ENCODE data around the gene CCDC138. TPM values are rescaled to one million over a fixed set of nuclear protein-coding genes. Genes with fewer than 3 reads are reported as not detected.

The CCDC138 gene
- total and polyA plus RNA-seq, 2 of the 13 experiments (the other 11 are each of a cell fraction or from before 2014, with no cell fraction given): 5.6 to 32.5 TPM

- no peak for TF ChIP-seq E2F1 (CRISPR knock-in tag; IDR thresholded peaks at IDR 0.05)
- no peak for TF ChIP-seq FIP1L1 (IDR thresholded peaks at IDR 0.05; ENCODE audit: borderline replicate concordance, insufficient read depth, low read depth, low read length)
- TF ChIP-seq ZNF781 (CRISPR knock-in tag; IDR thresholded peaks at IDR 0.05; ENCODE audit: borderline replicate concordance, not compliant biosample characterization): no peak
- no peak for TF ChIP-seq TMF1 (CRISPR knock-in tag; IDR thresholded peaks at IDR 0.05; ENCODE audit: low read depth)
- TF ChIP-seq ZNF570 (CRISPR knock-in tag; IDR thresholded peaks at IDR 0.05; ENCODE audit: borderline replicate concordance): no peak
- TF ChIP-seq BRF2 (CRISPR knock-in tag; IDR thresholded peaks at IDR 0.05): no peak
Observed at GRCh38 chr2:108841506-108841905, 54.9 kb downstream of the CCDC138 start (continued).

- intact Hi-C loops (cut with micrococcal nuclease; ENCODE audit: unreplicated experiment): no loop called here
- Histone ChIP-seq H2AFZ (ENCODE audit: low read length) (no peak overlapping the region), H4K20me1 (ENCODE audit: insufficient read depth, low read length) (no peaks in the 10 kb centered on the region), H3K79me2 (ENCODE audit: insufficient read depth, low read length) (no peaks in the 10 kb centered on the region), H3K4me1 (ENCODE audit: insufficient read depth, low read length) (no peaks in the 10 kb centered on the region), H3K27ac (ENCODE audit: extremely low read length, insufficient read depth, low read length) (no peak overlapping the region), H3K27me3 (ENCODE audit: control insufficient read depth in 1 of 2, insufficient read depth in 2 of 2, low read length in 2 of 2) (no peaks in the 10 kb centered on the region; a peak in 1 of 5 replicates), H3K4me2 (ENCODE audit: low read depth, low read length) (no peak overlapping the region), H3K9me3 (ENCODE audit: low read length) (no peaks in the 10 kb centered on the region), H3K36me3 (replicated peaks in 1 of 2; ENCODE audit: control insufficient read depth in 1 of 2, insufficient read depth in 2 of 2, low read length in 2 of 2) (peaks cover 2 to 27% of the 10 kb centered on the region in 2 experiments), H3K9ac (ENCODE audit: insufficient read depth, low read depth, low read length) (no peak overlapping the region), H3K4me3 (replicated peaks in 1 of 3; ENCODE audit: insufficient read depth in 1 of 3, low read depth in 2 of 3, low read length in 3 of 3) (no peak overlapping the region)
- BruUV-seq (replicated peaks): no TSS peak
- in situ Hi-C loops (cut with HindIII; ENCODE audit: extremely low pct_ligation_motif_present, low pct_unique_long_range_greater_than_20kb): no loop called here
- ATAC-seq (no peak), DNase-seq (ENCODE audit: low spot score) (no peak), FAIRE-seq (no peak)
- ChIA-PET POLR2A (no interaction called here), CTCF (ENCODE audit: low intra/inter-chr PET ratio, low total read pairs) (no interaction called here)
- no peak for TF ChIP-seq ZNF788 (CRISPR knock-in tag; IDR thresholded peaks at IDR 0.05; ENCODE audit: borderline replicate concordance)
- TF ChIP-seq, protein P1, sequence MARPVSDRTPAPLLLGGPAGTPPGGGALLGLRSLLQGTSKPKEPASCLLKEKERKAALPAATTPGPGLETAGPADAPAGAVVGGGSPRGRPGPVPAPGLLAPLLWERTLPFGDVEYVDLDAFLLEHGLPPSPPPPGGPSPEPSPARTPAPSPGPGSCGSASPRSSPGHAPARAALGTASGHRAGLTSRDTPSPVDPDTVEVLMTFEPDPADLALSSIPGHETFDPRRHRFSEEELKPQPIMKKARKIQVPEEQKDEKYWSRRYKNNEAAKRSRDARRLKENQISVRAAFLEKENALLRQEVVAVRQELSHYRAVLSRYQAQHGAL (CRISPR knock-in tag; IDR thresholded peaks at IDR 0.05; ENCODE audit: not compliant biosample characterization): no peak
- no peak for TF ChIP-seq ZFP82 (CRISPR knock-in tag; IDR thresholded peaks at IDR 0.05; ENCODE audit: borderline replicate concordance)
- TF ChIP-seq THAP7 (CRISPR knock-in tag; IDR thresholded peaks at IDR 0.05): no peak
- TF ChIP-seq ZNF329 (CRISPR knock-in tag; IDR thresholded peaks at IDR 0.05; ENCODE audit: low read depth): no peak
- no peak for TF ChIP-seq LRRFIP1 (CRISPR knock-in tag; conservative IDR thresholded peaks at IDR 0.05)
- no peak for TF ChIP-seq ZNF660 (CRISPR knock-in tag; IDR thresholded peaks at IDR 0.05; ENCODE audit: borderline replicate concordance, low read depth)
- TF ChIP-seq ZNF230 (CRISPR knock-in tag; IDR thresholded peaks at IDR 0.05): no peak
- TF ChIP-seq MTA1 (CRISPR knock-in tag; IDR thresholded peaks at IDR 0.05; ENCODE audit: borderline replicate concordance): no peak
Observed at GRCh38 chr2:108845923-108846322, 59.4 kb downstream of the CCDC138 start.

Measured in HepG2 (cell line).